Renal cortex interstitium (tissue), 3 donors: ENCODE results near the gene PRMT5. TPM values are rescaled to one million over a fixed set of nuclear protein-coding genes. Genes with fewer than 3 reads are reported as not detected.

Source experiments
- polyA plus RNA-seq, 3 donors: library from polyadenylated mRNA; unstranded; fragments of 120-200 nt; gene quantifications; one replicate each; pipeline ENCODE4 v1.2.1, GENCODE V29; 2013; ENCODE audit not compliant: insufficient read length in 3 of 3

The PRMT5 gene
- polyA plus RNA-seq, 3 donors: 147 to 158 (median 149) TPM

Other genes starting within 250 kb of the PRMT5 start
- gene OXA1L, start 162.7 kb downstream of the PRMT5 start, polyA plus RNA-seq: 100 to 1,000 TPM; 134 to 142 (median 136) TPM
- 100 to 1,000 TPM; 106 to 125 (median 119) TPM for gene SLC7A7, start 113.9 kb downstream of the PRMT5 start, polyA plus RNA-seq
- 100 to 1,000 TPM in 1 of 3 donors, 10 to 100 TPM in 2; 76.1 to 108 (median 97.7) TPM for gene MRPL52, start 99.5 kb downstream of the PRMT5 start, polyA plus RNA-seq
- gene MMP14, start 92.8 kb downstream of the PRMT5 start, polyA plus RNA-seq: 100 to 1,000 TPM; 130 to 170 (median 135) TPM
- gene LRP10, start 57.6 kb downstream of the PRMT5 start, polyA plus RNA-seq: 10 to 100 TPM; 71.4 to 94.4 (median 83.1) TPM
- gene REM2, start 46.2 kb downstream of the PRMT5 start, polyA plus RNA-seq: 1 to 10 TPM; 1.5 to 1.9 (median 1.5) TPM
- 100 to 1,000 TPM; 111 to 140 (median 120) TPM for gene RBM23, start 10.2 kb downstream of the PRMT5 start, polyA plus RNA-seq
- gene HAUS4, start 27.7 kb upstream of the PRMT5 start, polyA plus RNA-seq: 10 to 100 TPM; 53.3 to 58.6 (median 57.0) TPM
- gene AJUBA, start 53.2 kb upstream of the PRMT5 start, polyA plus RNA-seq: 100 to 1,000 TPM in 1 of 3 donors, 10 to 100 TPM in 2; 80.7 to 100 (median 95.1) TPM
- 10 to 100 TPM; 18.5 to 24.4 (median 19.0) TPM for gene C14orf93, start 80.8 kb upstream of the PRMT5 start, polyA plus RNA-seq
- 100 to 1,000 TPM; 203 to 259 (median 237) TPM for gene PSMB5, start 105.5 kb upstream of the PRMT5 start, polyA plus RNA-seq
- gene PSMB11, start 112.8 kb upstream of the PRMT5 start, polyA plus RNA-seq: not detected
- 10 to 100 TPM; 21.7 to 37.3 (median 29.0) TPM for gene CDH24, start 128.1 kb upstream of the PRMT5 start, polyA plus RNA-seq
- gene ACIN1, start 165.8 kb upstream of the PRMT5 start, polyA plus RNA-seq: 100 to 1,000 TPM; 253 to 342 (median 271) TPM
- 10 to 100 TPM; 68.8 to 88.5 (median 86.0) TPM for gene C14orf119, start 166.1 kb upstream of the PRMT5 start, polyA plus RNA-seq
- gene CIROP, start 175.6 kb upstream of the PRMT5 start, polyA plus RNA-seq: not detected
- gene CEBPE, start 189.9 kb upstream of the PRMT5 start, polyA plus RNA-seq: under 1 TPM; 0.15 to 0.22 (median 0.16) TPM